GM19468 (cell line): ENCODE results near the gene RTRAF.

Experiments used
- ATAC-seq: cut with Tn5 transposase; IDR thresholded peaks from one replicate; pipeline ENCODE4 v1.9.1; 2021; ENCODE audit warnings: mild to moderate bottlenecking, moderate library complexity, moderate number of reproducible peaks; ENCODE audit not compliant: unreplicated experiment; ENCODE audit errors: extremely low read depth

Gene RTRAF

GRCh38 chr14:52046376-52046917, 57.1 kb downstream of the RTRAF start:
- ATAC-seq = no peak

- ATAC-seq = no peak
Observed at GRCh38 chr14:52048116-52048515, 58.8 kb downstream of the RTRAF start.

DNA sequence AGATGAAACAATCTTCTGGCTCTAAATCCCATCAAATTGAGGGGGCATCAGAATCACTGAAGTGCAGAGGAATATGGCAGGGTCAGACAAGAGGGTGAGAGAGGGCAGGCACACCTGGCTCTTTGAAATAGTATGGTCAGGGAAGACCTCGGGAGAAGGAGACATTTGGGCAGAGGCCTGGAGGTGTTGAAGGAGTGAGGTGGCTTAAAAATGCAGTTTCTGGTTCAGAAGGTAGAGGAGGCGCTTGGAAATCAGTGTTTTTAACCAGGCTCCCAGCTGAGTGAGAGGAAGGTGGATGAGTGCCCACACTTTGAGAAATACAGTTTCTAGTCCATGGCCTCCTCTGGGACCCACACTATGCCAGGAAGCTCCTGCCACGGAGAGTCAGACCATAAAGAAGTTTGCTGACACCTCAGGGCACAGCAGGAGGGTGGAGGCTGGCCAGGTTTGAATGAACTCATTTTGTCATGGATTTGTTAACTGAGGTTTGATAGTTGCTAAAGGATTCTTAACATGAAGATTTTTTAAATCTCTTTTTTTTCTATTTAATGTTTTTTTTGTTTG, 59.4 kb downstream of the RTRAF start:
- ATAC-seq = no peak

- no peak for ATAC-seq
Observed at GRCh38 chr14:52049271-52049670, 59.9 kb downstream of the RTRAF start.

GRCh38 chr14:52049721-52050588, 60.6 kb downstream of the RTRAF start:
- ATAC-seq = no peak

- no peak for ATAC-seq
Observed at GRCh38 chr14:52051251-52051650, 61.9 kb downstream of the RTRAF start.

- no peak for ATAC-seq
Observed at GRCh38 chr14:52051871-52052270, 62.5 kb downstream of the RTRAF start.

DNA sequence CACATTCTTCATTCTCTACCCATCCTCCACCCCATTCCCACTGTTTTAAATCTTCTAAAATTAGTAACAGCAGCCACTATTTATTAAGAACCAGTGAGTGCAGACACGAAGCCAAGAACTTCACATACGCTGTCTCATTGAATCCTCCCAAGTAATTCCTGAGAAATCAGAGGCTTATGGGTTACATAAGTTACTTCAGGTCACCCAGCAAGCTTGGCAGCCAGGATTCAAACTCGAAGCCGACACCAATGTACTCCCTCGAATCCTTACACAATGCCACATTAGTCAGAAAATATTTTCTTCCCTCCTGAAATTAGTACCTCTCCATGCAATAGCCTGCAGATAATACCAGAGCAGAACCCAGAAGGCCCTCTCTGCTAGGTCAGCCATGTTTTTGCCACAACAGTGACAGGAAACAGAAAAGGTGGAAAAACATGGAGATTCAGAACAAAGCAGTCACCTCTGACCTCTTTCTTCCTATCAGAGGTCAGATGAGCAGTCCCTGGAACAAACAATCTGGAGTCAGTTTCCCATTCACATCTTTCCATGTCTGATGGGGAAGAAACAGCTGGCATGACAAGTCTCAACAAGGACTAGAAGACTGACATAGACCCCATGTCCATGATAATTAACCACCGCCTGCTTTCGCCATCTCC, 63.1 kb downstream of the RTRAF start:
- no peak for ATAC-seq

DNA sequence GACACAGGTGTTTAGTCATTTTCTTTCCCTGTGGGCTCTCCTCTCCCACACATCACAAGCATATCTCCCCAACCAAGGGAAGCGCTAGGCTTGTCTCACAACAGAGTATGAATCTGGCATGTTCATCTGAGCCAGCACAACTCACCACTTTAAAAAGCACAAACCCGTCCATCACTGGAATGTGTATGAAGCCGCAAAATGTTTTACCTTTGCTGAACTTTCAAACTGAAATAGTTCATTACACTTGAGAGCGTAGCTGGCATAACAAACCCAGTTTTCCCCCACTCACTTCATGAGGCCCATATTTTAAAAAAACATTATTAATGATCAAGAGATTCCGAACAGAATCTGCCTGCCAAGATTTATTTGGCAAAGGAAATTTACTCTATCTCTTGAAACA, 63.7 kb downstream of the RTRAF start:
- no peak for ATAC-seq

DNA sequence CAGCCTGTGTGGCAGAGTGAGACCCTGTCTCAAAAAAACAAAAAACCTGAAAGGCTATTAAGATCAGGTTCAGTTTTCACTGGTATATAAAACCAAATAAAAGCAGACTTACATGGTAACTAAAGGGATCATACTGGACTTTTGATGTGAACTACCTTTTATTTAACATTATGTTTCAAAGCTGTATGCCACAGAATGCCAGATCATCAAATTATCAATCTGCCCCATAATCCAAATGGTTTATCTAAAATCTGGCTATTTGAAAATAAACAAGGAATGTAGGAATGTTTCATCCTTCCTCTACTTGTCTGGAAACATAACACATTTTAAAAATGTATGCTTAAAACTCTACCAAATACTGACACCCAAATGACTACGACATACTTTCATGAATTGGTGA, 65.3 kb downstream of the RTRAF start:
- no peak for ATAC-seq

GRCh38 chr14:52055167-52055566, 65.8 kb downstream of the RTRAF start:
- no peak for ATAC-seq

DNA sequence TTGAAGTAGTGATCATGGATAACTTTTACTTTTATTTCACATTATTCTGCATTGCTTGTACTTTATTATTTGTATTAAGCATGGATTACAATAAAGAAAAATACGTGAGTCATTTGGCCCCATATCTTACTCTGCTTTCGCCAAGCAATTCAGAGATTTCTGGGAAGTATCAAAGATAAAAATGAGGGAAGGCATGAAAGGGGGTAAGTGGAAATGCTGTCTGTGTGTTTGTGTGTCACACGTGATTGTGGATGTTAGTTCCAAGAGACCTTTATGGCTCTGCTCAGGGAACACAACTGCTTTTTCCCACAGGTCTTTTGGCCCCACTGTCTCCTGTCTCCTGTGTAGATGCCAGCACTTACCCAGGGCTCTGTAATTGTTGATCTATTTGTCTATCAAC, 69.0 kb downstream of the RTRAF start:
- no peak for ATAC-seq

DNA sequence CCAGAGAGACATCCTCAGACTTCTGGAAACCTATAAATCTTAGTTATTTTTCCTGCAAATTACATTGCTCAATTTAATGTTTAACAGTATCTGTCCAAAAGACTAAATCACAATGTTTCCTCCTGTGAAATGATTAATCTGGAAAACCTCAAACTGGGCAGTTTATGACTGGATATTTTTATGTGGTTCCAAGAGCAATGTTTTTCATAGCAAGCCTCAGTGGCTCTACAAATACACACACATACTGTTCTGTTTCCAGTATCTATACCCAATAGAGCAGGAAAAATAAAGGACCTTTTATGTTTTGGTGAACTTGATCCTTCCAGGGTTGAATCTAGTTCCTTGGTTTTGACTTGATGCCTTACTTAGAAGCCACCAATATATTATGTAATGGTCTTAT, 70.3 kb downstream of the RTRAF start:
- ATAC-seq = no peak

DNA sequence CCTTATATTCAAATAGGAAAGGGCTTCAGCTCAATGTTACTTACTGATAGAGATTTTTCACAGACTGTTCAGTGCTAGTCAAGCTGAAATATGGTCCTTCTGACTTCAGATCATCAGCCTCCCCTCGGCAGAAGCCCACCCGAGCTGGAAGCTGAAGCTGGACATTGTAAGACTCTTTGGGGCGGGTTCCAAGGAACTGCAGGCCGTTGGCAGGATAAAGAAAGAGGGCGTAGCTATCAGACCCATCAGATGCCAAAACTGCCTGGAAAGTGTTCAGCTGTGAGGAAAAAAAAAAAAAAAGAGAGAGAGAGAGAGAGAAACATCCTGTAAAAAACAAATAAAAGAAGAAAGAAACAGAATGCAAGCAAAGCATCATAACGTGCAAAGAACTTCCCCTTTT, 70.7 kb downstream of the RTRAF start:
- no peak for ATAC-seq
